HepG2 (cell line): Measurements from ENCODE around the gene CISD2. TPM values are rescaled to one million over a fixed set of nuclear protein-coding genes. Genes with fewer than 3 reads are reported as not detected.
A peak's percentile ranks its signal among the peaks of the same experiment; 100 is the strongest.

Source experiments
- ATAC-seq: fragments of 200-7000 bp; cut with Tn5 transposase; 3 replicates; pipeline ENCODE4 v1.9.1; 2020; ENCODE audit warnings: mild to moderate bottlenecking, moderate library complexity
- BruUV-seq: library from RNA; stranded (reverse); fragments of 400-500 nt; replicated peaks from 2 replicates; lab custom pipeline; 2021; lab: Mats Ljungman, UMichigan
- CTCF ChIA-PET: fragments of 300-600 bp; formaldehyde crosslinking; extraction: SDS; loops from one replicate; lab custom pipeline; 2021; ENCODE audit warnings: low total read pairs, inconsistent platforms, low intra/inter-chr PET ratio; lab: Yijun Ruan, JAX
- POLR2A ChIA-PET: fragments of 350-600 bp; sonication (Branson Sonifier 250); formaldehyde crosslinking; loops from one replicate; lab custom pipeline; 2020; ENCODE audit warnings: antibody characterized with exemption, inconsistent platforms; lab: Yijun Ruan, JAX
- DNase-seq: peaks from one replicate; pipeline ENCODE4 v3.0.0-alpha.2; 2015; ENCODE audit warnings: low spot score
- FAIRE-seq: peaks from 3 replicates; lab custom pipeline; 2011; peaks lifted over from hg19 to GRCh38; lab: Jason Lieb, UNC
- H2AFZ ChIP-seq: one replicate; pipeline ENCODE4 v1.6.1; 2011; ENCODE audit warnings: low read length, inconsistent platforms
- H3K27ac ChIP-seq: fragments of 300-600 bp; 3 replicates; pipeline ENCODE4 v1.8.0; 2011; ENCODE audit warnings: mixed run types, mild to moderate bottlenecking, mixed read lengths, low read length, inconsistent platforms; ENCODE audit not compliant: insufficient read depth; ENCODE audit errors: extremely low read length
- H3K27me3 ChIP-seq, 2 experiments: fragments of 200-600 bp in 1 of 2; 2 replicates in 1 of 2; 3 replicates in 1 of 2; pipeline versions ENCODE4 v1.6.0 to v1.8.0; 2011; ENCODE audit warnings: low read length in 2 of 2, mild to moderate bottlenecking in 2 of 2, moderate library complexity in 2 of 2, inconsistent platforms in 1 of 2; ENCODE audit not compliant: insufficient read depth in 2 of 2, control insufficient read depth in 1 of 2
- H3K36me3 ChIP-seq, 2 experiments: fragments of 200-600 bp in 1 of 2; replicated peaks in 1 of 2; 2 replicates in 1 of 2; 3 replicates in 1 of 2; pipeline versions ENCODE4 v1.5.1 to v1.8.0; 2011; ENCODE audit warnings: low read length in 2 of 2, inconsistent platforms in 1 of 2; ENCODE audit not compliant: insufficient read depth in 2 of 2, control insufficient read depth in 1 of 2
- H3K4me1 ChIP-seq: 2 replicates; pipeline ENCODE4 v1.5.1; 2012; ENCODE audit warnings: low read length, inconsistent platforms; ENCODE audit not compliant: insufficient read depth
- H3K4me2 ChIP-seq: 2 replicates; pipeline ENCODE4 v1.6.0; 2011; ENCODE audit warnings: low read depth, low read length, inconsistent platforms
- H3K4me3 ChIP-seq, 3 experiments: fragments of 200-600 bp in 1 of 3; sonication (generic), shearing (Covaris generic) in 1 of 3; replicated peaks in 1 of 3; 2 replicates each; pipeline ENCODE4 v1.5.1; 2011 to 2016; ENCODE audit warnings: low read length in 3 of 3, inconsistent platforms in 2 of 3, low read depth in 2 of 3, mild to moderate bottlenecking in 2 of 3, control low read depth in 1 of 3, mixed read lengths in 1 of 3; ENCODE audit not compliant: insufficient read depth in 1 of 3
- H3K79me2 ChIP-seq: one replicate; pipeline ENCODE4 v1.6.1; 2011; ENCODE audit warnings: low read length, inconsistent platforms; ENCODE audit not compliant: insufficient read depth
- H3K9ac ChIP-seq: 2 replicates; pipeline ENCODE4 v1.6.0; 2011; ENCODE audit warnings: mild to moderate bottlenecking, low read depth, low read length, inconsistent platforms; ENCODE audit not compliant: insufficient read depth
- H3K9me3 ChIP-seq: 2 replicates; pipeline ENCODE4 v1.5.1; 2012; ENCODE audit warnings: mild to moderate bottlenecking, low read length
- H4K20me1 ChIP-seq: 2 replicates; pipeline ENCODE4 v1.6.0; 2011; ENCODE audit warnings: inconsistent platforms, mild to moderate bottlenecking, low read length, moderate library complexity; ENCODE audit not compliant: insufficient read depth
- ARNTL ChIP-seq: sonication (generic); formaldehyde crosslinking; IDR thresholded peaks from 2 replicates; pipeline ENCODE4 v1.4.0; 2020; ENCODE audit warnings: mild to moderate bottlenecking, missing genetic modification reagents
- CREM ChIP-seq, 2 experiments: sonication (generic) in 1 of 2; formaldehyde crosslinking in 1 of 2; IDR thresholded peaks; 2 replicates each; pipeline versions ENCODE4 v1.4.0 to v1.6.1; 2016 to 2020; ENCODE audit warnings: antibody characterized with exemption in 1 of 2, mild to moderate bottlenecking in 1 of 2, missing genetic modification reagents in 1 of 2
- HCFC1 ChIP-seq: fragments of 150-350 bp; IDR thresholded peaks from 2 replicates; pipeline ENCODE4 v1.6.1; 2014; ENCODE audit warnings: low read depth, low read length
- HIVEP1 ChIP-seq: sonication (generic); formaldehyde crosslinking; IDR thresholded peaks from 2 replicates; pipeline ENCODE4 v1.4.0; 2020; ENCODE audit warnings: mild to moderate bottlenecking, missing genetic modification reagents
- HNF1B ChIP-seq: sonication (generic); formaldehyde crosslinking; IDR thresholded peaks from 2 replicates; pipeline ENCODE4 v1.5.1; 2020; ENCODE audit warnings: mild to moderate bottlenecking, moderate library complexity, missing genetic modification reagents
- KDM5A ChIP-seq: fragments of 200-600 bp; sonication (generic); IDR thresholded peaks from 2 replicates; pipeline ENCODE4 v1.7.0; 2018; ENCODE audit warnings: antibody characterized with exemption, mild to moderate bottlenecking, low read length, borderline replicate concordance
- RBFOX2 ChIP-seq: fragments of 200-400 bp; formaldehyde crosslinking; IDR thresholded peaks from 2 replicates; pipeline ENCODE4 v1.6.1; 2017; ENCODE audit warnings: low read depth, mild to moderate bottlenecking, low read length
- TP53 ChIP-seq: sonication (generic); formaldehyde crosslinking; conservative IDR thresholded peaks from 2 replicates; pipeline ENCODE4 v1.4.0; 2020; ENCODE audit warnings: missing genetic modification reagents
- ZNF7 ChIP-seq: IDR thresholded peaks from 2 replicates; pipeline ENCODE4 v1.6.1; 2016; ENCODE audit warnings: missing biosample characterization, missing genetic modification reagents
- WGBS: methylation state at CpG from one replicate; pipeline ENCODE4 v1.1.6; 2017; ENCODE audit warnings: low lambda C conversion rate; 5-methylcytosine and 5-hydroxymethylcytosine counted together
- in situ Hi-C: cut with HindIII; loops from 2 replicates; pipeline ENCODE4 v1.10.0; 2017; ENCODE audit warnings: low pct_unique_long_range_greater_than_20kb; ENCODE audit not compliant: extremely low pct_ligation_motif_present
- intact Hi-C: fragments of 100-400 bp; cut with micrococcal nuclease; formaldehyde crosslinking; loops from one replicate; pipeline ENCODE4 v1.10.0; 2022; ENCODE audit not compliant: unreplicated experiment
- polyA plus RNA-seq, 8 experiments: library from polyadenylated mRNA; depleted of rRNA in 3 of 8; stranded (reverse) in 7 of 8; unstranded in 1 of 8; fragments of >200 nt; fragmentation: Illumina TruSeq in 4 of 8; extraction: Trizol in 4 of 8; gene quantifications; 2 replicates each; pipeline versions ENCODE4 v1.2.1 to v1.2.3, GENCODE V29; 2011 to 2016; ENCODE audit warnings: low read depth in 4 of 8, missing spikeins in 1 of 8, mixed read lengths in 1 of 8; ENCODE audit not compliant: insufficient read depth in 1 of 8
- total RNA-seq, 5 experiments: library from RNA; depleted of rRNA; stranded (reverse); fragments of >200 nt; fragmentation: Illumina TruSeq; extraction: Trizol; gene quantifications; 2 replicates each; pipeline ENCODE4 v1.2.3, GENCODE V29; 2016; ENCODE audit warnings: low read depth in 1 of 5

CISD2 gene
- total and polyA plus RNA-seq, 2 of the 13 experiments (the other 11 are each of a cell fraction or from before 2014, with no cell fraction given): 24.5 to 37.7 TPM

- TF ChIP-seq HIVEP1 (CRISPR knock-in tag) (no peak), CREM (IDR thresholded peaks at IDR 0.05) (no peak), CREM (CRISPR knock-in tag; IDR thresholded peaks at IDR 0.05) (no peak), KDM5A (no peak), HNF1B (no peak)
- TF ChIP-seq, all 625 proteins: peak for 0
Measured at GRCh38 chr4:102823897-102824296, 44.9 kb upstream of the CISD2 start (continued).

GRCh38 chr4:102824398-102824797 is 44.4 kb upstream of the CISD2 start:
- no peaks in the 10 kb centered on the region for H3K9me3 ChIP-seq
- H3K79me2 ChIP-seq: peaks cover 78% of the 10 kb centered on the region
- no TSS peak for BruUV-seq
- H3K4me2 ChIP-seq: peak overlapping the region; percentile 78
- peaks cover 1 to 11% of the 10 kb centered on the region in 2 experiments; a peak in 3 of 5 replicates for H3K36me3 ChIP-seq
- H3K27ac ChIP-seq: no peak overlapping the region
- in situ Hi-C loops: no loop called here
- peaks cover 0 to 2% of the 10 kb centered on the region in 2 experiments; a peak in 1 of 5 replicates for H3K27me3 ChIP-seq
- no peak overlapping the region for H2AFZ ChIP-seq
- POLR2A ChIA-PET: interaction anchor here (1.0 to 1.4 kb wide), 3 partner anchors 11 to 204 kb away, joined by 3 to 4 read pairs (median 3); no protein-coding TSS in a partner anchor
- intact Hi-C loops: no loop called here
- ATAC-seq: no peak
- WGBS: 12% methylated on average over 2 of the region's 2 CpGs
- CTCF ChIA-PET: no interaction called here
- H4K20me1 ChIP-seq: peaks cover 71% of the 10 kb centered on the region
- FAIRE-seq: no peak
- peak overlapping the region; percentile 92 to 97 (median 95); a peak in 5 of 6 replicates for H3K4me3 ChIP-seq
- peaks cover 58% of the 10 kb centered on the region for H3K4me1 ChIP-seq
- DNase-seq: no peak
- peak overlapping the region; percentile 98 for H3K9ac ChIP-seq
- TF ChIP-seq TP53 (CRISPR knock-in tag): no peak
- no peak for TF ChIP-seq HCFC1
- TF ChIP-seq RBFOX2: peak; percentile 28; the same call in 1 of the 2 replicates
- TF ChIP-seq ARNTL (CRISPR knock-in tag): no peak
- TF ChIP-seq ZNF7: peak; percentile 60; the same call in 1 of the 2 replicates
